Esophagus muscularis mucosa (tissue), 4 donors: Measurements from ENCODE around the gene GJC1. TPM values are rescaled to one million over a fixed set of nuclear protein-coding genes. Genes with fewer than 3 reads are reported as not detected.
A peak's percentile ranks its signal among the peaks of the same experiment; 100 is the strongest.

Experiments used
- DNase-seq: peaks from one replicate; pipeline ENCODE4 v3.0.0-alpha.2; 2017; ENCODE audit errors: extremely low spot score
- H3K27ac ChIP-seq, 4 donors: fragments of 200-600 bp; sonication (generic); replicated peaks in 1 of 4; 1 replicate in 3 of 4; 2 replicates in 1 of 4; pipeline ENCODE4 v1.5.1; 2016 to 2019; ENCODE audit warnings: mild to moderate bottlenecking in 1 of 4
- H3K27me3 ChIP-seq, 4 donors: fragments of 200-600 bp; sonication (generic); one replicate each; pipeline versions ENCODE4 v1.5.1 to v1.6.0; 2016 to 2019
- H3K36me3 ChIP-seq, 4 donors: fragments of 200-600 bp; sonication (generic); one replicate each; pipeline ENCODE4 v1.5.1; 2016 to 2019
- H3K4me1 ChIP-seq, 4 donors: fragments of 200-600 bp; sonication (generic); one replicate each; pipeline ENCODE4 v1.5.1; 2016 to 2019
- H3K4me3 ChIP-seq, 4 donors: fragments of 200-600 bp; sonication (generic); 1 replicate in 2 of 4; 2 replicates in 2 of 4; pipeline ENCODE4 v1.5.1; 2016 to 2019; ENCODE audit warnings: mild to moderate bottlenecking in 4 of 4, moderate library complexity in 1 of 4
- H3K9me3 ChIP-seq, 4 donors: fragments of 200-600 bp; sonication (generic); 1 replicate in 3 of 4; 2 replicates in 1 of 4; pipeline ENCODE4 v1.5.1; 2016 to 2019
- EP300 ChIP-seq: sonication (generic); formaldehyde crosslinking; IDR thresholded peaks from one replicate; pipeline ENCODE4 v1.6.1; 2017; ENCODE audit warnings: antibody characterized with exemption
- POLR2A ChIP-seq: fragments of 450-650 bp; IDR thresholded peaks from one replicate; pipeline ENCODE4 v1.6.1; 2017; ENCODE audit warnings: antibody characterized with exemption, moderate library complexity, mild to moderate bottlenecking, low read depth
- POLR2AphosphoS5 ChIP-seq, 2 donors: sonication (generic); formaldehyde crosslinking; IDR thresholded peaks; one replicate each; pipeline ENCODE4 v1.6.1; 2017; ENCODE audit warnings: antibody characterized with exemption in 2 of 2
- WGBS: methylation state at CpG from one replicate; pipeline ENCODE4 v1.1.5; 2018; 5-methylcytosine and 5-hydroxymethylcytosine counted together
- intact Hi-C: fragments of 100-400 bp; cut with DNase I; formaldehyde crosslinking; loops from one replicate; pipeline ENCODE4 v1.15.1; 2023
- total RNA-seq, 4 donors: library from RNA; depleted of rRNA; stranded (reverse); fragments of >200 nt; gene quantifications; one replicate each; pipeline versions ENCODE4 v1.1.0 to v1.2.1, GENCODE V29; 2016
- TF ChIP-seq, protein P1 (sequence below), 3 experiments: fragments of 200-600 bp in 2 of 3; fragments of 450-650 bp in 1 of 3; sonication (generic) in 2 of 3; IDR thresholded peaks; one replicate each; pipeline ENCODE4 v1.5.1; 2017 to 2019; ENCODE audit warnings: antibody characterized with exemption in 3 of 3, mild to moderate bottlenecking in 2 of 3, moderate library complexity in 1 of 3

The GJC1 gene
- total RNA-seq, 4 donors from 2014 or later = 26.5 to 61.9 (median 37.4) TPM

DNA sequence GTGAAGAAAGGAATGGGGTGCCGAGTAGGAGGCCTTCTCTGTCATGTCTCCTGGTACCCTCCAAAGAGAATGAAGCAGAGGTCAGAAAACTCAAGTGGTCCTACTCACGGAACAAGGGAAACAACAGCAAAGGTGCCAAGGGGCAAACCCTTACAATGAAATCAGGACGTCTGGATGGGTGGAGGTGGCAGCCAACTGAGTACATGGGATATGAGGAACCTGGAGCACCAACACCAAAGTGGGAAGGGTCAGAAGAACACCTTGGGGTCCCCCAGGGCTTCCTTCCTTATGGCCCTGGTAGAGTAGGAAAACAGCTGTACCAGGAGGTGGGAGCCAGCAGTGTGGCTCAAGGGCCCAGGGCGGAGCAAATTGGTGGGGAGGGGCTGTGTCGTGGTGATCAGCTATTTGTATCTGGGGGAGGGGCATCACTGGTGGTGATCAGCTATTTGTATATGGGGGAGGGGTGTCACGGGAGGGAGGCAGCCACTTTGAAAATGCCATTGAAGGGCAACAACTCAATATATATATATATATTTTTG is 18.2 kb upstream of the GJC1 start:
- H3K27ac ChIP-seq = peak overlapping the region in 2 of 4 donors; percentile 19 to 40
- H3K4me3 ChIP-seq = no peak overlapping the region
- intact Hi-C loops = no loop called here
- H3K4me1 ChIP-seq = peaks cover 0 to 9% (median 5%) of the 10 kb centered on the region in 4 donors
- no peak for DNase-seq
- no peaks in the 10 kb centered on the region for H3K9me3 ChIP-seq
- peaks cover 30 to 41% (median 37%) of the 10 kb centered on the region in 4 donors for H3K36me3 ChIP-seq
- no peak for TF ChIP-seq POLR2A
- TF ChIP-seq POLR2AphosphoS5 (IDR thresholded peaks at IDR 0.05) = no peak
- TF ChIP-seq, protein P1, sequence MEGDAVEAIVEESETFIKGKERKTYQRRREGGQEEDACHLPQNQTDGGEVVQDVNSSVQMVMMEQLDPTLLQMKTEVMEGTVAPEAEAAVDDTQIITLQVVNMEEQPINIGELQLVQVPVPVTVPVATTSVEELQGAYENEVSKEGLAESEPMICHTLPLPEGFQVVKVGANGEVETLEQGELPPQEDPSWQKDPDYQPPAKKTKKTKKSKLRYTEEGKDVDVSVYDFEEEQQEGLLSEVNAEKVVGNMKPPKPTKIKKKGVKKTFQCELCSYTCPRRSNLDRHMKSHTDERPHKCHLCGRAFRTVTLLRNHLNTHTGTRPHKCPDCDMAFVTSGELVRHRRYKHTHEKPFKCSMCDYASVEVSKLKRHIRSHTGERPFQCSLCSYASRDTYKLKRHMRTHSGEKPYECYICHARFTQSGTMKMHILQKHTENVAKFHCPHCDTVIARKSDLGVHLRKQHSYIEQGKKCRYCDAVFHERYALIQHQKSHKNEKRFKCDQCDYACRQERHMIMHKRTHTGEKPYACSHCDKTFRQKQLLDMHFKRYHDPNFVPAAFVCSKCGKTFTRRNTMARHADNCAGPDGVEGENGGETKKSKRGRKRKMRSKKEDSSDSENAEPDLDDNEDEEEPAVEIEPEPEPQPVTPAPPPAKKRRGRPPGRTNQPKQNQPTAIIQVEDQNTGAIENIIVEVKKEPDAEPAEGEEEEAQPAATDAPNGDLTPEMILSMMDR (IDR thresholded peaks at IDR 0.05) = no peak
- TF ChIP-seq EP300 = no peak
- WGBS = 62% methylated on average over 6 of the region's 6 CpGs
- no peaks in the 10 kb centered on the region for H3K27me3 ChIP-seq

DNA sequence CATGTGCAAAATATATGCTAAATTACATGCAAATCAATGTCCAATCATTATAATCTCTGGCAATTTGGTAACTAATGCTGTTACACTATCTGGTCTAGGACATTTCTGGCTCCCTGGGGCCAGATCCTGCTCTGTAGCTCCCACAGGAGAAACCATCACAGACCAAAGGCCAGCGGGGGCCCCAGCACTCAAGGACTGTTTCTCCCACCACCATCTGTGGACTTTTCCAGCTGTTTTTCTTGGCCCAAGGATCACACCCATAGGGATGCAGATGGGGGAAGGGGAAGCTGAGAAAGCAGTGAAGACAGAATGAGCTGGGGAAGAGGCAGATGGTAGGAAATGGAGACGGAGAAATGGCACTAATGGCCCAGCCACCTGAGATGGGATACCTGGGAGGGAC is 17.5 kb upstream of the GJC1 start, which contains the start of gene HIGD1B:
HIGD1B (plus strand) TSS at position 298 of the 400 bp plus-strand sequence. CDS start 270 bp downstream, outside the sequence.
- no peaks in the 10 kb centered on the region for H3K9me3 ChIP-seq
- H3K4me3 ChIP-seq = no peak within 1 kb of the TSS
- peak within 1 kb of the TSS in 2 of 4 donors; percentile 19 to 40 for H3K27ac ChIP-seq
- intact Hi-C loops = no loop called here
- WGBS = 75% methylated on average over 2 of the region's 2 CpGs
- H3K4me1 ChIP-seq = peaks cover 4 to 14% (median 9%) of the 10 kb centered on the region in 4 donors
- TF ChIP-seq EP300 (no peak), POLR2A (no peak), POLR2AphosphoS5 (IDR thresholded peaks at IDR 0.05) (no peak)
- TF ChIP-seq, protein P1 (IDR thresholded peaks at IDR 0.05) = no peak
- H3K36me3 ChIP-seq = peaks cover 23 to 34% (median 29%) of the 10 kb centered on the region in 4 donors
- H3K27me3 ChIP-seq = no peaks in the 10 kb centered on the region
- DNase-seq = no peak

DNA sequence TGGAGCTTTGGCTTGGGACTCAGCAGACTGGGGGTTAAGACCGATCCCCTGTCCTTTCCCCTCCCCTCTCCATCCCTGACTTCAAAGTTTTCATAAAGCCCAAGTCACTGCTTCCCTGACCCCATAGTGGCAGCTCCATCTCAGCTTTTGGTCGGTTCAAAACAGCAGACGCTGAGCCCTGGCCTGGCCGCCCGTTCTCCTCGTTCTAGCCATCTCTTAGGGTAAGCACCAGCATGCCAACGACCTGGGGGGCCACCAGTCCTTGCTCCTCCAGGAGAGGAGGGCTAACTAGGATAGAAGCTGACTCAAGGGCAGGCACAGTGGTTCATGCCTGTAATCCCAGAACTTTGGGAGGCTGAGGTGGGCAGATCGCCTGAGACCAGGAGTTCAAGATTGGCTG is 16.1 kb upstream of the GJC1 start:
- TF ChIP-seq, protein P1 (IDR thresholded peaks at IDR 0.05) = no peak
- TF ChIP-seq POLR2A = no peak
- TF ChIP-seq EP300 = no peak
- TF ChIP-seq POLR2AphosphoS5 (IDR thresholded peaks at IDR 0.05) = no peak
- DNase-seq = no peak
- H3K4me3 ChIP-seq = no peak overlapping the region
- WGBS = 85% methylated on average over 7 of the region's 8 CpGs
- no peak overlapping the region for H3K27ac ChIP-seq
- peaks cover 8 to 20% (median 11%) of the 10 kb centered on the region in 4 donors for H3K4me1 ChIP-seq
- intact Hi-C loops = no loop called here
- no peaks in the 10 kb centered on the region for H3K9me3 ChIP-seq
- H3K36me3 ChIP-seq = peaks cover 10 to 20% (median 16%) of the 10 kb centered on the region in 4 donors
- H3K27me3 ChIP-seq = no peaks in the 10 kb centered on the region

DNA sequence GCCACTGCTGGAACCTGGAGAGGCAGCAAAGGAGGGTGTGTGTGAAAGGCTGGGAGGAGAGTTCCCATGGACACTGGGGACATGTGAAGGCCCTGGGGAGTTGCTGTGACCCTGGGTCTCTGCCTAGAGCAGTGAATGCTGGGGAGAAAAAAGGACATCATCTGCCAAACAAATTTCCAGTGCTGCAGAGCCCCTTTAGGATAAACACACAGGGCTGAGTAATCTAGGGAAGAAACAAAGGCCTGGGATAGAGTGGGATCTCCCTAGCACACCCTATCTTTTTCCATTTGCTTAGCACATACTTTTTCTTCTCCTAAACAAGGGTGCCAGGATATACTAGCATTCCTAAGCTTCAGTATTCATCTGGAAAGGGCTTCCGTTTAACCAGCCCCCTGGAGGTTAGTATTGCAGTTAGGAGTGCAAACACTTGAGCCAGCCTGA is 14.3 kb upstream of the GJC1 start:
- H3K27me3 ChIP-seq = no peaks in the 10 kb centered on the region
- peaks cover 0 to 4% (median 0%) of the 10 kb centered on the region in 4 donors for H3K36me3 ChIP-seq
- DNase-seq = no peak
- intact Hi-C loops = no loop called here
- no peak overlapping the region for H3K4me3 ChIP-seq
- no peak overlapping the region for H3K27ac ChIP-seq
- H3K4me1 ChIP-seq = peaks cover 8 to 20% (median 11%) of the 10 kb centered on the region in 4 donors
- no peaks in the 10 kb centered on the region for H3K9me3 ChIP-seq
- no peak for TF ChIP-seq EP300
- TF ChIP-seq, protein P1 (IDR thresholded peaks at IDR 0.05) = peak in 1 of 3 experiments; percentile 5
- WGBS = 50% methylated on average over 1 of the region's 1 CpG

DNA sequence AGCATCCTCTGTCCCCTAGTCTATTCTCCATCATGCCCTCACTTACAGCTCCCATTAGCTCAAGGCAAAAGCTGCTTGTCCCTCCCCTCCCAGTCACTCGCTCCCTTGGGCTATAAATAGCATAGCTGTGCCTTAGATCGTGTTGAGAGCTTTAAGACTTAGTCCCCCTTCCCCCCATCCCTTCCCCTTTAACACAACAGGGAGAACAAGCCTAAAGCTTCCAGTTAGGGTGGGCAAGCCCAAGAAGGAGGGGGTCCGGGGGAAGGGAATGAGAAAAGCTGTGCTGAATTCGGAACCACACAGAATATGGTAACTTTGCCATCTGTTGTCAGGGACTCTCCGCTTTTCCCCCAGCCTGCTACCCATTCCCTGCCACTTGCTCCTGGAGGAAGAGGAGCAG is 12.7 kb upstream of the GJC1 start:
- WGBS = 52% methylated on average over 5 of the region's 5 CpGs
- Histone ChIP-seq H3K27ac (peak overlapping the region in 1 of 4 donors; percentile 23), H3K36me3 (no peaks in the 10 kb centered on the region), H3K9me3 (no peaks in the 10 kb centered on the region), H3K27me3 (no peaks in the 10 kb centered on the region), H3K4me1 (peaks cover 8 to 20% (median 11%) of the 10 kb centered on the region in 4 donors), H3K4me3 (no peak overlapping the region)
- DNase-seq = no peak
- intact Hi-C loops = no loop called here
- TF ChIP-seq, protein P1 (IDR thresholded peaks at IDR 0.05) = no peak
- TF ChIP-seq POLR2A (no peak), EP300 (no peak), POLR2AphosphoS5 (IDR thresholded peaks at IDR 0.05) (no peak)
